Breast epithelium (tissue), 4 donors: Measurements from ENCODE around the gene RNF224. TPM values are rescaled to one million over a fixed set of nuclear protein-coding genes. Genes with fewer than 3 reads are reported as not detected.
"Not testable (repeated sequence)": the region's sequence is repeated elsewhere in the genome, so short reads cannot be mapped to it uniquely, and the experiment has no call there.

ENCODE experiments used
- DNase-seq, 2 donors: peaks; one replicate each; pipeline ENCODE4 v3.0.0-alpha.2; 2019; ENCODE audit warnings: low spot score in 2 of 2
- H3K27ac ChIP-seq, 2 donors: fragments of 200-600 bp; sonication (generic) in 1 of 2; one replicate each; pipeline ENCODE4 v1.5.1; 2016 to 2019; ENCODE audit warnings: mild to moderate bottlenecking in 1 of 2
- H3K27me3 ChIP-seq, 2 donors: fragments of 200-600 bp; sonication (generic) in 1 of 2; one replicate each; pipeline versions ENCODE4 v1.5.1 to v1.6.0; 2017 to 2019; ENCODE audit warnings: control low read depth in 1 of 2, mild to moderate bottlenecking in 1 of 2
- H3K36me3 ChIP-seq: fragments of 200-600 bp; one replicate; pipeline ENCODE4 v1.5.1; 2019
- H3K4me1 ChIP-seq, 2 donors: fragments of 200-600 bp; sonication (generic); one replicate each; pipeline ENCODE4 v1.5.1; 2016 to 2019; ENCODE audit warnings: control low read depth in 1 of 2
- H3K4me3 ChIP-seq, 3 donors: fragments of 200-600 bp; sonication (generic); 1 replicate in 2 of 3; 2 replicates in 1 of 3; pipeline ENCODE4 v1.5.1; 2016 to 2019; ENCODE audit warnings: mild to moderate bottlenecking in 3 of 3, moderate library complexity in 2 of 3
- H3K9me3 ChIP-seq, 2 donors: fragments of 200-600 bp; sonication (generic) in 1 of 2; one replicate each; pipeline ENCODE4 v1.5.1; 2016 to 2019; ENCODE audit warnings: control low read depth in 1 of 2
- CTCF ChIP-seq, 3 donors: fragments of 450-650 bp; IDR thresholded peaks; one replicate each; pipeline ENCODE4 v1.5.1; 2016 to 2017; ENCODE audit warnings: antibody characterized with exemption in 3 of 3, mild to moderate bottlenecking in 3 of 3, moderate library complexity in 3 of 3
- POLR2A ChIP-seq: fragments of 450-650 bp; IDR thresholded peaks from one replicate; pipeline ENCODE4 v1.6.1; 2016; ENCODE audit warnings: antibody characterized with exemption, mild to moderate bottlenecking, moderate library complexity
- POLR2AphosphoS5 ChIP-seq, 3 donors: sonication (generic); formaldehyde crosslinking; IDR thresholded peaks; one replicate each; pipeline ENCODE4 v1.6.1; 2017; ENCODE audit warnings: antibody characterized with exemption in 3 of 3
- intact Hi-C: fragments of 100-400 bp; cut with DNase I; formaldehyde crosslinking; loops from one replicate; pipeline ENCODE4 v1.15.1; 2023; ENCODE audit warnings: low total_unique reads
- total RNA-seq, 3 donors: library from RNA; depleted of rRNA; stranded (reverse); fragments of >200 nt; gene quantifications; one replicate each; pipeline ENCODE4 v1.1.0, GENCODE V29; 2016

The RNF224 gene
- total RNA-seq, 3 donors from 2014 or later = 0.29 TPM; not detected in 2

GRCh38 chr9:137262173-137262908, 35.0 kb downstream of the RNF224 start:
- H3K9me3 ChIP-seq, H3K27me3 ChIP-seq, DNase-seq, H3K36me3 ChIP-seq, H3K27ac ChIP-seq, H3K4me3 ChIP-seq, intact Hi-C loops, H3K4me1 ChIP-seq: not testable (repeated sequence)
- peak in 2 of 3 donors; percentile 35 to 44 for TF ChIP-seq CTCF (IDR thresholded peaks at IDR 0.05)

GRCh38 chr9:137262909-137263285, 35.6 kb downstream of the RNF224 start:
- H3K27ac ChIP-seq = no peak overlapping the region
- no peaks in the 10 kb centered on the region for H3K27me3 ChIP-seq
- no peak overlapping the region for H3K4me3 ChIP-seq
- intact Hi-C loops = no loop called here
- TF ChIP-seq POLR2AphosphoS5 (IDR thresholded peaks at IDR 0.05) (no peak), POLR2A (no peak), CTCF (IDR thresholded peaks at IDR 0.05) (no peak)
- no peak for DNase-seq
- no peaks in the 10 kb centered on the region for H3K36me3 ChIP-seq
- no peaks in the 10 kb centered on the region for H3K9me3 ChIP-seq
- H3K4me1 ChIP-seq = no peaks in the 10 kb centered on the region

DNA sequence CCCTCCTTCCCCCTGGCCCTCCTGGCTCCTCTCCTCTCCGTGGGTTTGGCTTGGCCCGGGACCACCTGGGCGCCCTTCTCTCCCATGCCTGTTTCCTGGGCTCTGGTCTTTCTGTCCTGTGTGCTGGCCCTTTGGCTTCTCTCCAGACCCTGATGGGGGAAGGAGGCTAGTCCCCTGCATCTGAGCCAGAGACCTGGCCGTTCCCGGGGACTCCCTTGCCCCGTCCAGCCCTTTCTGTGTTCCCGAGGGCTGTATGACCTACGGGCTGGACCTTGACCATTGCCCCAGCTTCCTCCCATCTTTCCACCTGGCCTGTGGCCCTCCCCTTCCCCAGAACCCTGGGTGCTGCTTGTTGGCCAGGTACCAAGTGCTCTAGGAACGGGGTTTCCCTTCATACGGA, 36.2 kb downstream of the RNF224 start:
- H3K4me3 ChIP-seq = no peak overlapping the region
- intact Hi-C loops = no loop called here
- TF ChIP-seq POLR2AphosphoS5 (IDR thresholded peaks at IDR 0.05) = no peak
- TF ChIP-seq CTCF (IDR thresholded peaks at IDR 0.05) = no peak
- no peak for TF ChIP-seq POLR2A
- H3K4me1 ChIP-seq = no peaks in the 10 kb centered on the region
- H3K27me3 ChIP-seq = no peaks in the 10 kb centered on the region
- H3K36me3 ChIP-seq = no peaks in the 10 kb centered on the region
- H3K9me3 ChIP-seq = no peaks in the 10 kb centered on the region
- DNase-seq = no peak
- no peak overlapping the region for H3K27ac ChIP-seq

GRCh38 chr9:137264067-137264466, 36.8 kb downstream of the RNF224 start:
- DNase-seq = no peak
- H3K4me3 ChIP-seq = no peak overlapping the region
- no peaks in the 10 kb centered on the region for H3K4me1 ChIP-seq
- no peaks in the 10 kb centered on the region for H3K9me3 ChIP-seq
- intact Hi-C loops = no loop called here
- H3K36me3 ChIP-seq = no peaks in the 10 kb centered on the region
- TF ChIP-seq POLR2AphosphoS5 (IDR thresholded peaks at IDR 0.05) (no peak), POLR2A (no peak), CTCF (IDR thresholded peaks at IDR 0.05) (no peak)
- H3K27me3 ChIP-seq = no peaks in the 10 kb centered on the region
- no peak overlapping the region for H3K27ac ChIP-seq

DNA sequence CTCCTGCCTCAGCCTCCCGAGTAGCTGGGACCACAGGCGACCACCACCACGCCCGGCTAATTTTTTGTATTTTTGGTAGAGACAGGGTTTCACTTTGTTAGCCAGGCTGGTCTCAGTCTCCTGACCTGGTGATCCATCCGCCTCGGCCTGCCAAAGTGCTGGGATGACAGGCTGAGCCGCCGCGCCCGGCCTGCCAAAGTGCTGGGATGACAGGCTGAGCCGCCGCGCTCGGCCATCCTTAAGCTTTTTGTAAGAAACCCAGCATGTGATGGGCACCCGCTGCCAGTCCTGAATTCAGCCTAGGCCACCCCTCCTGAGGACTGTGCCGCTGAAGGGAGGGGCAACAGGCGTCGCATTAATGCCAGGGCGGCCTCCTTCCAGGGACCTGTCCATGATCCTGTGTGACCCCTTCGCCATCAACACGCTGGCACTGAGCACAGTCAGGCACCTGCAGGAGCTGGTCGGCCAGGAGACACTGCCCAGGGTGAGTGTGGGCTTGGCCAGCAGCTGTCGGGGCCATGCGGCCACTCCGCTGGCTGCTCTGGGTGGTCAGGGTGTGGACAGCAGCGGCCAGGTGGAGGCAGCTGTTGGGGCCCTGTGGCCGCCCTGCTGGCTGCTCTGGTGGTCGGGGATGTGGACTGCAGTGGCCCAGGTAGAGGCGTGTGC, 38.3 kb downstream of the RNF224 start:
- no peak for DNase-seq
- H3K4me1 ChIP-seq = peaks cover 0 to 3% of the 10 kb centered on the region in 2 donors
- H3K27ac ChIP-seq = no peak overlapping the region
- intact Hi-C loops = no loop called here
- H3K36me3 ChIP-seq = no peaks in the 10 kb centered on the region
- no peaks in the 10 kb centered on the region for H3K9me3 ChIP-seq
- TF ChIP-seq CTCF (IDR thresholded peaks at IDR 0.05) = no peak
- TF ChIP-seq POLR2A = no peak
- TF ChIP-seq POLR2AphosphoS5 (IDR thresholded peaks at IDR 0.05) = no peak
- no peak overlapping the region for H3K4me3 ChIP-seq
- H3K27me3 ChIP-seq = no peaks in the 10 kb centered on the region
